Neural progenitor cell (in vitro differentiated cells): Measurements from ENCODE around the gene NXPH2.

Experiments used
- EZH2phosphoT487 ChIP-seq: fragments of 200-600 bp; sonication (generic); IDR thresholded peaks from 2 replicates; pipeline ENCODE4 v1.6.1; 2017; ENCODE audit warnings: antibody characterized with exemption
- TF ChIP-seq, protein P1 (sequence below): fragments of 200-600 bp; sonication (generic); IDR thresholded peaks from 2 replicates; pipeline ENCODE4 v1.5.1; 2017; ENCODE audit warnings: antibody characterized with exemption, mild to moderate bottlenecking

DNA sequence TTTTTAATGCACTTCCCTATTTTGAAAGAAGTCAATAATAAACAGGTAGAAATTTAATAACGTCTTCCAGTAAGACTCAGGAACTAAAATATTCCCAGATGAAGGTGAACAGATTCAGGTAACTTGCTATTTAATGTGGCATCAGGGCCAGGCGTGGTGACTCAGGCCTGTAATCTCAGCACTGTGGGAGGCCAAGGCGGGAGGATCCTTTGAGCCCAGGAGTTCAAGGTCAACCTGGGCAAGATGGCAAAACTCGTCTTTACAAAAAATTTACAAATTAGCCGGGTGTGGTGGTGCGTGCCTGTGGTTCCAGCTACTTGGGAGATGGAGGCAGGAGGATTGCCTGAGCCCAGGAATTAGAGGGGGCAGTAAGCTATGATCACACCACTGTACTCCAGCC lies 81.8 kb downstream of the NXPH2 start:
- TF ChIP-seq, protein P1, sequence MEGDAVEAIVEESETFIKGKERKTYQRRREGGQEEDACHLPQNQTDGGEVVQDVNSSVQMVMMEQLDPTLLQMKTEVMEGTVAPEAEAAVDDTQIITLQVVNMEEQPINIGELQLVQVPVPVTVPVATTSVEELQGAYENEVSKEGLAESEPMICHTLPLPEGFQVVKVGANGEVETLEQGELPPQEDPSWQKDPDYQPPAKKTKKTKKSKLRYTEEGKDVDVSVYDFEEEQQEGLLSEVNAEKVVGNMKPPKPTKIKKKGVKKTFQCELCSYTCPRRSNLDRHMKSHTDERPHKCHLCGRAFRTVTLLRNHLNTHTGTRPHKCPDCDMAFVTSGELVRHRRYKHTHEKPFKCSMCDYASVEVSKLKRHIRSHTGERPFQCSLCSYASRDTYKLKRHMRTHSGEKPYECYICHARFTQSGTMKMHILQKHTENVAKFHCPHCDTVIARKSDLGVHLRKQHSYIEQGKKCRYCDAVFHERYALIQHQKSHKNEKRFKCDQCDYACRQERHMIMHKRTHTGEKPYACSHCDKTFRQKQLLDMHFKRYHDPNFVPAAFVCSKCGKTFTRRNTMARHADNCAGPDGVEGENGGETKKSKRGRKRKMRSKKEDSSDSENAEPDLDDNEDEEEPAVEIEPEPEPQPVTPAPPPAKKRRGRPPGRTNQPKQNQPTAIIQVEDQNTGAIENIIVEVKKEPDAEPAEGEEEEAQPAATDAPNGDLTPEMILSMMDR, result no peak
- TF ChIP-seq EZH2phosphoT487, result no peak
